ENCODE measurements around the gene PEX11B. TPM values are rescaled to one million over a fixed set of nuclear protein-coding genes. Genes with fewer than 3 reads are reported as not detected.
"Not testable (repeated sequence)": the region's sequence is repeated elsewhere in the genome, so short reads cannot be mapped to it uniquely, and the experiment has no call there.

Gene PEX11B
- total RNA-seq, 1 donor from 2014 or later = 27.5 TPM

DNA sequence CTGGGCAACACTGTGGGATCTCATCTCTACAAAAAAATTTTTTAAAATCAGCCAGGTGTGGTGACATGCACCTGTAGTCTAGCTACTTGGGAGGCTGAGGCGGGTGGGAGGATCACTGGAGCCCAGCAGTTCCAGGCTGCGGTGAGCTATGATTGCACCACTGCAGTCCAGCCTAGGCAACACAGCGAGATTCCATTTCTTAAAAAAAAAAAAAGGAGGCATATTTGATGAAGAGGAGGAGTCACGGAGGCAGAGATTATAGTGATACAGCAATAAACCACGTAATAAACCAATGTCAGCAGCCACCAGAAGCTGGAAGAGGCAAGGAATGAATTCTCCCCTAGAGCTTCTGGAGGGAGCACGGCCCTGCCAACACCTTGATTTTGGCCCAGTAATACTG lies 35.3 kb upstream of the PEX11B start:
- DNase-seq (ENCODE audit: low read depth in 2 of 2) = no peak

DNA sequence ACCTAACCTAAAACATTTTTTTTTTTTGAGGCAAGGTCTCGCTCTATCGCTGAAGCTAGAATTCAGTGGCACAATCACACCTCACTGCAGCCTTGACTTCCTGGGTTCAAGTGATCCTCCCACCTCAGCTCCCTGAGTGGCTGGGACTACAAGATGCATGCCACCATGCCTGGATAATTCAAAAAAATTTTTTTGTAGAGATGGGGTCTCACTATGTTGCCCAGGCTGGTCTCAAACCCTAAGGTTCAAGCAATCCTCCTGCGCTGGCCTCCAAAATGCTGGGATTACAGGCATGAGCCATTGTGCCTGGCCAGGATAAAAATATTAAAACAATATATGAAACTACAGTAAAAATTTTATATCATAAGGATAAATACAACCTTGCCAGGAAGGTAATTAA lies 34.4 kb upstream of the PEX11B start:
- DNase-seq (ENCODE audit: low read depth in 2 of 2) = no peak

DNA sequence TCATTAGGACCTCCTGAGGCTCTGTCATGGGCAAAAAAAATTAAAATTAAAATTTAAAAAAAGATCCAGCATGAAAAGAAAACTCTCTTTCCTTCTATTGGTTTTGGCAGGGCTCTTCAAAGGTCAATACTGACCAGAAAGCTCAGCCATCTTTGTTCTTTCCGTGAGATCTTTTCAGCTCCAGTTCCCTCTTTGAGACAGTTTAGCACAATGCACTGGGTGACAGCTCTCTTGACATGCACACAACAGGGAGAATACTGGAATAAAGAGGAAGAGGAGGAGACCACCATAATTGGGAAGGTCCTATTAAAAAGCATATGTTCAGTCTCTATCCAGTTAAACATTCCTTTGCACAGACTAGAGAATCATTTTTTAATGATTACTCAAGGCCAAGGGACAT lies 33.0 kb upstream of the PEX11B start:
- DNase-seq (ENCODE audit: low read depth in 2 of 2) = no peak

DNA sequence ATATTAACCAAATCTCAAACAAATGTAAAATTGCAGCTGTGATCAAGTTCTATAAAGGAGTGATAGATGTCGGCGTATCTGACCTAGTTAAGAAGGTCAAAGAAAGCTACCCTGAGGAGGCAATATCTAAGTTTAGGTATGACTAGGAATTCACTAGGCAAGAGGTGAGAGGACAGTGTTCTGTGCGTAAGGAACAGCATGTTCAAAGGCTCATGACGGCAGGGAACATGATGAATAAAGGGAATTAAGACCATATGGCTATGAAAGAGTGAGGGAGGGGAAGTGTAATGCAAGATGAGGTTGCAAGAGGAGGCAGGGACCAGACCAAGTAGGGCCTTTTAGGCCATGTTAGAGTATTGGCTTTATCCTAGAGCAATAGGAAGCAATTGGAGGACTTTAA lies 30.7 kb upstream of the PEX11B start:
- no peak for DNase-seq (ENCODE audit: low read depth in 2 of 2)

DNA sequence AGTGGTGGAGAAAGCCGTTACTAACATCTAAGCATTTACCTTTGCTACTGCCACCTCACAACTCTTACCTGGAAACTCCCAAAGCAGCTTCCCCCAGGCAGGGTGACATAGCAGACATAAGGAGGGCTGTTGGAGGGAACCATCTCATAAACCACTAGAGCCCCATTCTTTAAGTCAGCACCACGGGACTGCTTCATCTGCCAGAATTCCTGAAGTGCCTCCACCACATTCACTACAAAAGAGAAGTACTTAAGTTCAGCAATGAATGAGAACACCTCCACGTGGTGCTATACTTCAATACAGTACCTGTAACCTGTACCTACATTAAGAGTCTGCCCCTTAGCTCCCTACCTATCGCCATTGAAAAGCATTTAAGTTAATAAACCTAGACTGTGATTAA lies 29.0 kb upstream of the PEX11B start:
- DNase-seq (ENCODE audit: low read depth in 2 of 2) = no peak

DNA sequence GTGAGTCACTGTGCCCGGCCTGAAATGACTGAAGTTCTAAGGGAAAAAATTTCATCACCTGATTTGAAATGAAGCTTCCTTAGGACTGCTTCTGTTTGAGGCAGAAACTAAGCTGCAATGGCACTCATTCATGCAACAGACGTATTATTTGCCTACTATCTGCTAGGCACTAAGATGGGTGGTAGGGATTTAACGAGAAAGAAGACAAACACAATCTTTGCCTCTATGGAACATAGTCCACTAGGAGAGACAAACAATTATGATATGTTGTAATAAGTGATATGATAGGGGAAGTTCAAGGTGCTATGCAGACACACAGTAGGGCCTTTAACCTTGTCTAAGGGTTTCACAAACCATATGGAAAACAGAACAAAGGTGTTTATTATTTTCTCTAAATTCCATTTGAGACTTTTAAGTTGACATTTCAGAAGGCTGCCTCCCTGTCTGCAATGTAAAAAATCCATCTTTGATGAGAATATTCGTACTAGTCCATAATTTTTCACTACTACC lies 28.0 kb upstream of the PEX11B start:
- no peak for DNase-seq (ENCODE audit: low read depth in 2 of 2)

DNA sequence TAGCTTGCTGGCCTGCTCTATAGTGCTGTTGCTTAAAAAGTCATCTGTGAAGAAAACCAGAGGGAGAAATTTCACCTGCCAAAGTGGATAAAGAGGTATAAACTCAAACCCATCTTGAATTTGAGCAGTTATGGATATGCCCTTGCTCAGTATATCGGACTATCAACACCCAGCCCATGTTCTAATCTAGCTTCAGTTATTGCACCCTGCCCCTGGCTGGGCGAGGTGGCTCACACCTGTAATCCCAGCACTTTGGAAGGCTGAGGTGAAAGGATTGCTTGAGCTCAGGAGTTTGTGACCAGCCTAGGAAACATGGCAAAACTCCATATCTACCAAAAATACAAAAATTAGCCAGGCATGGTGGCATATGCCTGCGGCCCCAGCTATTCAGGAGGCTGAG lies 26.0 kb upstream of the PEX11B start:
- no peak for DNase-seq (ENCODE audit: low read depth in 2 of 2)

DNA sequence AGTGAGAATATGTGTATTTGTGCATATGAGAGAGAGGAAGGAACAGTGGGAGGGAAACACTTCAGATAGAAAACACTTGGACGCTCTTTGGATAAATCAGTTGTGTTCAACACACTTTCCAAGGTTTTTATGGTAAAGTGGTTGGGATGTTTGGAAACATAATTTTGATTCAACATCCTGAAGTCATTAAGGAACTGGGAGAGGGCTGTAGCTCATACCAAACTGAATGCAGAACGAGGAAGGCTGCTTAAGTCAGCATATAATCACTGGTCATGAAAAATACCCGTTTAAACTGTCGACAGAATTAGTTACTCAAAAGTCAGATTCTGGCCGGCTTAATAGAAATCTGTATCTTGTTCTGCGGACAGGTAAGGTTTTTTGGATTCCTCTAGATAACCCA lies 24.4 kb upstream of the PEX11B start:
- no peak for DNase-seq (ENCODE audit: low read depth in 2 of 2)

DNA sequence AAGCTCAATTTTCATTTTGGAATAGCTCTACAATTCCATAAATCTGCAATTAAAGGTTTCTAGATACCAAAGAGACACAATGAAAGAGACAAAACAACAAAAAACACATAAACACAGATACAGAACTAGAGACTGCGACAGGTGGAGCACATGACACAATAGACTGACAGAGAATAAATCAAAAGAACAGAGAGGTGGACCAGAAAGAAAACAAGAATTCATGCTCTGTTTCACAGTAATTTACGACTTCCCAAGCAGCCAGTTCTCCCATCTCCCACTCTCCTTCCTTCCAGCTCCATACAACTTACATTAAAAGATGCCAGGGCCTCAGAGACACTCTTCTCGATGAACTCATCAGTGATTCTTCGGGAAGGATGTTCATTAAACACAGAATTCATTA lies 23.9 kb upstream of the PEX11B start:
- DNase-seq (ENCODE audit: low read depth in 2 of 2) = no peak

DNA sequence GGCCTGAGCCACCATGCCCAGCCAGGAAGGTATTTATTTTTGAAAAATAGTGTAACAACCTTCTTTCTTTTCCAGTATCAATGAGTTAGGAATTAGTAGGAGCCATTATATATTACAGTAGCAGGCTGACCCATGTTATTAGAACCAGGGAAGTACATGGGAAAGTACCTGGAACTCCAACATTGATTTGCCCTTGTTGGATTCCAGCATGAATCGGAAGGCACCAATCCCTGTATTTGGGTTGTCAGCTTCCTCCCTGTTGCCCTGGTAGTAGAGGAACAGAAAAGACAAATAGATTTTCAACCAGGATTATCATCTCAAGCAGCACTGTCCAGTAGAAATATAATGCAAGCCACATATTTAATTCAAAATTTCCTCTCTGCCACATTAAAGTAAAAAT lies 18.9 kb upstream of the PEX11B start:
- DNase-seq (ENCODE audit: low read depth in 2 of 2) = no peak

DNA sequence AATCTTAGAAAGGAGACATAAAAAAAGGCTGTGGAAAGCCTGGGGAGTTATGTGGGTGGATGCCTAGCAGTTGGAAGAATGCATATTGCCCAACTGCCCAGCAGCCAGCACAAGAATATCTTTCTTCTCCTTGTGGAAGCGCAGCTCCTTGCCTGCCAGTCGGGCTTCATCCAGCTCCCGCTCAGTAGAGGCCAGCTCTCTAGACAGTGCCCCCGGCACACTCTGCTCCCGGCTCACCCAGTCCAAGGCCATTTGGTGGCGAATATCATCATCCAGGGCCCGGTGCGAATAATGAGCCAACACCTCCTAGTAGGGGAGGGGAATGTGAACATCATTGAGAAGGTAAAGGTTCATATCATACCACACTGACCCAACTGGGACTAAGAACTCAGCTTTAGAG lies 17.7 kb upstream of the PEX11B start:
- no peak for DNase-seq (ENCODE audit: low read depth in 2 of 2)

DNA sequence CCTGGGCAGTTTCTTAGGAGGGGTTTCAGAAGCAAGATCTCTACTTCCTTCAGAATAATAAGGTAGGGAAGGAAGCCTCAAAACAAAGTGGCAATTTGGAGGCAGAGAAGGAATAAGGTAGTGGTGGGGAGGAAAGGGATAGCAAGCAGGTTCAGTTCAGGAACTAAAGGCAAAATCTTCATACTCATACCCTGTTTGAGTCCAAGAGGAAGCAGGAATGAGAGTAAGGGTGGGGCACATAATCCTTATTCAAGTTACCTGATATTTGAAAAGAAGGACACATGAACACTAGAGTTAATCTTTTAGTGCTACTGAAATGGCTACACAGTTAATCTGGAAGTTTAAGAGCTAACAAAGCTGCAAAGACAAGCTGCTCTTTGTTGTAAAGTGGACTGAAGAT lies 17.2 kb upstream of the PEX11B start:
- no peak for DNase-seq (ENCODE audit: low read depth in 2 of 2)

DNA sequence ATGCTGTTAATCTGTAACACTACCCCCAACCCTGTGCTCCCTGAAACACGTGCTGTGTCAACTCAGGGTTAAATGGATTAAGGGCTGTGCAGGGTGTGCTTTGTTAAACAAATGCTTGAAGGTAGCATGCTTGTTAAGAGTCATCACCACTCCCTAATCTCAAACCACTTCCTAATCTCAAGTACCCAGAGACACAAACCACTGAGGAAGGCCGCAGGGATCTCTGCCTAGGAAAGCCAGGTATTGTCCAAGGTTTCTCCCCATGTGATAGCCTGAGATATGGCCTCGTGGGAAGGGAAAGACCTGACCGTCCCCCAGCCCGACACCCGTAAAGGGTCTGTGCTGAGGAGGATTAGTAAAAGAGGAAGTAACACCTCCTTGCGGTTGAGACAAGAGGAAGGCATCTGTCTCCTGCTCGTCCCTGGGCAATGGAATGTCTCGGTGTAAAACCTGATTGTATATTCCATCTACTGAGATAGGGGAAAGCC lies 14.0 kb upstream of the PEX11B start:
- DNase-seq (ENCODE audit: low read depth in 2 of 2) = not testable (repeated sequence)

DNA sequence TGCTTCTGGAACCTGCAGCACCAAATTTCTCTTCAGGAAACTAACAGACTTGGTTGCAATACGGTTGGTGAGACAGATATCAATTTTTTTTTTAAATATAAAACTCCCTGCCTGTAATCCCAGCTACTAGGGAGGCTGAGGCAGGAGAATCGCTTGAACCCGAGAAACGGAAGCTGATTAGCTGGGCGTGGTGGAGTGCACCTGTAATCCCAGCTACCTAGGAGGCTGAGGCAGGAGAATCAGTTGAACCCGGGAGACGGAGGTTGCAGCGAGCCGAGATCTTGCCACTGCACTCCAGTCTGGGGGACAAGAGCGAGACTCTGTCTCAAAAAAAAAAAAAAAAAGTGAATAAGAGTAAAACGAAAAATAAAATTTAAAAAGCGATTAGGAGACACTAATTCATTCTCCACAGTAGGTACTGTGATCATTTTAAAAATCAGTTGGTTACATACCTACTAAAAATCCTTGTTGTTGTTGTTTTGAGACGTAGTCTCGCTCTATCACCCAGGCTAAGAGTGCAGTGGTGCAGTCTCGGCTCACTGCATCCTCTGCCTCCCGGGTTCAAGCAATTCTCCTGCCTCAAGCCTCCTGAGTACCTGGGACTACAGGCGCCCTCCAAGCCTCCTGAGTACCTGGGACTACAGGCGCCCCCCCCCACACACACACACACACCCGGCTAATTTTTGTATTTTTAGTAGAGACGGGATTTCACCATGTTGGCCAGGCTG lies 9.6 kb upstream of the PEX11B start:
- no peak for DNase-seq (ENCODE audit: low read depth in 2 of 2)

DNA sequence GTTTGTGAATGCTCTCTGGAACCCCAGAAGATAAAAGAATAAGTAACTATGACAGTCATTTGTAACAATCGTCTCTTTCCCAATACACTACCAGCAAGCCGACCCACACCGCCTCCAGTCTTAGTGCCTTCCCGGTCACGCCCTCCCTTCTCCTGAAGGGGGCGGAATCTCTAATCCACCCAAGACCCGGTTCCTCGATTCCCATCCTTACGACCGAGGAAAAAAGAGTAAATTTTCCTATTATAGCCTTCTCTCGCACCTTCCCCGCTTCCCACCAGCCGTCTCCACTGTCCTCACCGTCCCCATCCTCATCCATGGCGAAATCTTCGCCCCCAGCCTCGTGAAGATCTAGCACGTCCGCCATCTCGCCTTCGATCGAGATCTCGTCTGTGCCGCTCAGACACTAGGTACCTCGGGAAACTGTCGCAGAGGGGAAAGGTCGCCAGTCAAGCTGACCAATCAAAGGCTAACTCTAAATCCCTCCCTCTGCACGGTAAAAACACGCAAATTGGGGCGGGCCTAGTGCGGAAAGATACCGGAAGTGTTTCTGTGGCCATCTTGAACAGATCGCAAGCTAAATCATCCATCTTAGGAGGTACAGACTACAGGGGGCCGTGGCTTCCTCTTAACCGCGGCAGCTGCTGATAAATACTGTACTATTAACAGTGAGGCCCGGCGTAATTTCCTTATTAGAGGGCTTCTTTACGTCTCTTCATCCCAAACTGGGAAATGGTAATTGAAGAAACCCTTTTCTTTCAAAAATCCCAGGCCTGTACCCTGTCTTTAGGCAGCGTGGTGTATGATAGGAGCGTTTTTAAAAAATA lies 8.8 kb upstream of the PEX11B start, which contains the start of gene RBM8A:
RBM8A (minus strand) TSS at position 422 of the 824 bp plus-strand sequence; CDS start at position 364, 58 bp downstream.
- peak; percentile 97 to 98 for DNase-seq (ENCODE audit: low read depth in 2 of 2)

DNA sequence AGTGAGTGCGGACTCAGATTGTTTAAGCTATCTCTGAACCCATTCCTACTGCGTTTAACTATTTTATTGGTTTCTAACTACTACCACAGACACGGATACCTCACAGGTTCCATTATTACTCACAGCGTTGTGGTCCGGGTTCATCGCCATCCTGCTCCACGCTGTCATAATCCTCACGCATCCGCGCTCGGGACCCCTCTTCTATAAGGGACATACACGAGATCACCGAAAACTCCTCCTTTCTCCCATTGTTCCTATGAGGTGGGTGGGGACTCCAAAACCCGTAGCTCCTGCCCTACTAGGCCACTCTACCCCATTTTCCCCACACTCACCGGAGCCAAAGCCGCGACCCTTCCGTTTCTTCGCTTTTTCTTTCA lies 8.2 kb upstream of the PEX11B start:
- peak in 1 of 2 donors; percentile 10 for DNase-seq (ENCODE audit: low read depth in 2 of 2)

DNA sequence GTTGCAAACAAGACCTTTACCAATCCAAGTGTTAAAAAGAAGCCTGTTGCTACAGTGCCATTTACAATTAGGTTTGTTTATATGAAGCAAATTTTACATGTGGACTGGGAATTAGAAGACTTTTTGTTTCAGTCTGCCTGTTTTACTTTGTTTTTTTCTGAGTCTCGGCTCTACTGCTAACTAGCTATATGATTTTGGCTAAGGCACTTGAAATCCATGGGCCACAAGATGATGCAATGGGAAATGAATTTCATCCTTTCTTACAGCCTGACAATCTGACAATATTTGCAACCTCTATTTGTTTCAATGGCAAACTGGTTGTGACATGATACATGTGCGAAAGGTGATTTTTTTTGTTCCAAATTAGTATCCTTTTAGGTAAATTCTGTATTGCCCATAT lies 3.7 kb upstream of the PEX11B start:
- DNase-seq (ENCODE audit: low read depth in 2 of 2) = no peak

DNA sequence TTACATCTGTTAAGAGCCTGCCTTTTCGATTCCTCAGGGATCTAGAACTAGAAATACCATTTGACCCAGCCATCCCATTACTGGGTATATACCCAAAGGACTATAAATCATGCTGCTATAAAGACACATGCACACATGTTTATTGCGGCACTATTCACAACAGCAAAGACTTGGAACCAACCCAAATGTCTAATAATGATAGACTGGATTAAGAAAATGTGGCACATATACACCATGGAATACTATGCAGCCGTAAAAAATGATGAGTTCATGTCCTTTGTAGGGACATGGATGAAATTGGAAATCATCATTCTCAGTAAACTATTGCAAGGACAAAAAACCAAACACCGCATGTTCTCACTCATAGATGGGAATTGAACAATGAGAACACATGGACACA lies 1.8 kb upstream of the PEX11B start:
- DNase-seq (ENCODE audit: low read depth in 2 of 2) = not testable (repeated sequence)

DNA sequence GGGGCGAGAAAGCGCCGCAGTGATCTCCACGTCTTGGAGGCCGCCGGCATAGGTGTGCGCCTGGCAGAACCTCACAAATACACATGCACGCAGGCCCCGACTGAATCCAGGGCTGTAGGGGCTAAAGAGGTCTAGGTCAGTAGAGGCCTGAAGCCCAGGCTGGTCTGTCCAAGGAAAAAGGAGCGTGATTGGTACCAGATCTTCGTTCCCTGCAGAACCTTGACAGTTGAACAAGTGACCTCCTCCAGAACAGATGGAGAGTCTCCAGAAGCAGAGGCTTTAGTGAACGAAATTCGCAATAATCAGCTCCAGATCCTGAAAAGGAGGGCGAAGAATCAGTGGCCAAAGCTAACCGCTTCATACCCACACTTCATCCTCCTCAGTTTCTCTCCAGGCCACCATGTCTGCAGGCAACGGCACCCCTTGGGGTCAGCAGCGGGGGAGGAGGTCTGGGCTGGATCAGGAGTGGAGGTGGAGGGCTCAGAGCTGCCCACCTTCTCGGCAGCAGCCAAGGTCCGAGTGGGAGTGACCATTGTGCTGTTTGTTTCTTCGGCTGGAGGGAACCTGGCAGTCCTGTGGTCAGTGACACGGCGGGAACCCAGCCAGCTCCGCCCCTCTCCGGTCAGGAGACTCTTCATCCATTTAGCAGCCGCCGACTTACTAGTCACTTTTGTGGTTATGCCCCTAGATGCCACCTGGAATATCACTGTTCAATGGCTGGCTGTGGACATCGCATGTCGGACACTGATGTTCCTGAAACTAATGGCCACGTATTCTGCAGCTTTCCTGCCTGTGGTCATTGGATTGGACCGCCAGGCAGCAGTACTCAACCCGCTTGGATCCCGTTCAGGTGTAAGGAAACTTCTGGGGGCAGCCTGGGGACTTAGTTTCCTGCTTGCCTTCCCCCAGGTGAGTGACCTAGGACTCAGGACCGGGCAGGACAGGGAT lies 749 bp upstream of the PEX11B start:
- peak; percentile 43 to 78 for DNase-seq (ENCODE audit: low read depth in 2 of 2)

DNA sequence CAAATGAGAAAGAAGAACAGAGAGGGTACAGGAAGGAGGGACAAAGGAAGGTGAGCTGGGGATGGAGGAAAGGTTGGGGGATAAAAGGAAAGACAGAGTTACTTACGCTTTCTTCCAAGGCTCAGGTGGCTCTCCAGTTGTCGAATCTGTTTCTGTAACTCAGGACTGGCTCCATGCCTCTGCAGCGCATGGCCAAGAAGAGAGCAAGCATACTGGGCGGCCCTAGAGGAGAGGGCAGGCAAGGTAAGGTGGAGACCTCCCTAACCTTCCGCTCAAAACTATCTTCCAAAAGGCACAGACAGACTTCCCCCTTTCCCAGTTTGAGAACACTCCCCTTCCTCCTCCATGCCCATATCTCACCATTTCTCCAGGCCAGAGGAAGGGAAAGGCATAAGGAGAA lies 922 bp downstream of the PEX11B start:
- DNase-seq (ENCODE audit: low read depth in 2 of 2) = no peak

DNA sequence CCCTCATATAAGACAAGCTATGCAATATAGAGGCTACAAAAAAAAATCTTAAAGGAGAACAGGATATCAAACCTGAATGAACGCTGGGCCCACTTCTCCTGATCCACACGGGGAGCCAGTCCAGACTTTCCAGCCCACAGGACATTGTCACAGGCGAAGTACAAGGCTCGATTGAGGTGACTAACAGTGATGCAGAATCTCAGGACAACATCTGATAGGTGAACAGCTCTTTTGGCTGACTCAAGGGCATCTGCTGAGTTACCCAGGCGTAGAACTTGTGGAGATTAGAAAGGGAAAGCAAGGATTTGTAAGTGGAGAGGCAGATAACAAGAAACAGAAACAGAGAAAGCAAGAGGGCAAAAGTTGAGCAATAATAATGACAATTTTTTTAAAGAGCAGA lies 1.8 kb downstream of the PEX11B start:
- DNase-seq (ENCODE audit: low read depth in 2 of 2) = no peak

Data from dermis microvascular lymphatic vessel endothelial cell (primary cell).